ENCODE data around the gene DLK2.

DLK2 gene

DNA sequence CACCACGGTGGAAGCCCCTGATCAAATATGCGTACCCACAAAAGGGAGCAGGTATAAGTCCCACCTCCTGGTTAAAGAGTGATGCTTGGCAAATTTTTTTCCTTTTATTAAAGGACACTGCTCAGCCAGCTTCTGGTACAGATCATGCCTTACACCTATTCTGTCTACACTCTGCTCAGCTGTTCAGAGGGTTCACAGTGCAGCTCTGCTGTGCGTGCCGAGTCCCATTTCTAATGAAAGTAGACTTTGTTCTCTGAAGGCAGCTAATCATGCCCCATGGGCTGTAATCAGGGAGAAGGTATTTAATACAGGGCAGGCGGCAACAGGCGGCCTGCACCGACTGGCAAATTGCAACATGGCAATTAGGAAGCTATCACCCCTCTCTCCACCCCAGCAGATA is 38.5 kb upstream of the DLK2 start:
- peaks cover 9% of the 10 kb centered on the region for H3K36me3 ChIP-seq (ENCODE audit: control insufficient read depth, insufficient read depth, low read length)
- no peaks in the 10 kb centered on the region for H3K9me3 ChIP-seq (ENCODE audit: control insufficient read depth, low read length)
- H3K4me3 ChIP-seq (ENCODE audit: low read length): no peak overlapping the region
- H3K9ac ChIP-seq (ENCODE audit: low read length): no peak overlapping the region
- H3K27me3 ChIP-seq (ENCODE audit: control insufficient read depth, insufficient read depth, low read length): no peaks in the 10 kb centered on the region
- peaks cover 48% of the 10 kb centered on the region for H3K4me1 ChIP-seq (ENCODE audit: control insufficient read depth, insufficient read depth, low read length)

DNA sequence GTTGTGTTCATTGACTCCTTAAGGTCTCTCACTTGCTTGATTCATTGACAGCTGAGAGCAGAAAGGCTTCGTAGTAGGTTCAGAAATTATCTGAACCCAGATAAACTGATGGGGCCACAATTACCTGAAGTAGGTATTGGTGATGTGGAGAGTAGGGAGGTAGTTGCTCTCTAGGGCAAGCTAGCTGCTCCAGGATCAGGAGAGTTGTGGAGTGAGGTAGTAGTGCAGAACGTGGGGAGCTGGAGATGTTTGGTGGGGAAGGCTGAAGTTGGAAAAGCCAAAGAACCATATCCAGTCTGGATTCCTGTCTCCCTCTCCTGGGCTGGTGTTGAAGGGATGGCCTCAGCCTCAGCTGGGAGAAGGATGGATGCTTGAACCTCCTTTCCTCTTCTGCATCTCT is 37.9 kb upstream of the DLK2 start:
- Histone ChIP-seq H3K36me3 (ENCODE audit: control insufficient read depth, insufficient read depth, low read length) (peaks cover 9% of the 10 kb centered on the region), H3K27me3 (ENCODE audit: control insufficient read depth, insufficient read depth, low read length) (no peaks in the 10 kb centered on the region), H3K9ac (ENCODE audit: low read length) (no peak overlapping the region), H3K9me3 (ENCODE audit: control insufficient read depth, low read length) (no peaks in the 10 kb centered on the region), H3K4me1 (ENCODE audit: control insufficient read depth, insufficient read depth, low read length) (peaks cover 48% of the 10 kb centered on the region), H3K4me3 (ENCODE audit: low read length) (no peak overlapping the region)

DNA sequence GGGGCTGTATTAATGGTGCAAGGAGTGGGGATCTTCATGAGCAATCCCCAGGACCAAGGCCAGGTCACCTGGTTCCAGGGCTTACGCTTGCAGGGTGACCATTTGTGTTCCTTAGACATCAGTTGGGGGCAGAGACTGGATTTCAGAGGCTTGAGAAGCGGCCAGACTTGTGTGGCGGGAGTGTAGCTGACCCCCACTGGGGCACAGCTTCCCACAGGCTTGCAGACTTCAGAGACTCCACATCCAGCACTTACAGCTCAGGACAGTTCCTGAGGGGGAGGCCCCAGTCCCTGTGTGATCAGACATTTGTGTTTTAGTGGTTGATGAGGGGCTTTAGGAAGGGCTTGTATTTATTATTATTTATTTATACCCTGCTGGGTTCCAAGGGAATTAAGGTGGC is 37.3 kb upstream of the DLK2 start:
- Histone ChIP-seq H3K9me3 (ENCODE audit: control insufficient read depth, low read length) (no peaks in the 10 kb centered on the region), H3K4me3 (ENCODE audit: low read length) (no peak overlapping the region), H3K9ac (ENCODE audit: low read length) (no peak overlapping the region), H3K27me3 (ENCODE audit: control insufficient read depth, insufficient read depth, low read length) (no peaks in the 10 kb centered on the region), H3K36me3 (ENCODE audit: control insufficient read depth, insufficient read depth, low read length) (peaks cover 4% of the 10 kb centered on the region), H3K4me1 (ENCODE audit: control insufficient read depth, insufficient read depth, low read length) (peaks cover 48% of the 10 kb centered on the region)

DNA sequence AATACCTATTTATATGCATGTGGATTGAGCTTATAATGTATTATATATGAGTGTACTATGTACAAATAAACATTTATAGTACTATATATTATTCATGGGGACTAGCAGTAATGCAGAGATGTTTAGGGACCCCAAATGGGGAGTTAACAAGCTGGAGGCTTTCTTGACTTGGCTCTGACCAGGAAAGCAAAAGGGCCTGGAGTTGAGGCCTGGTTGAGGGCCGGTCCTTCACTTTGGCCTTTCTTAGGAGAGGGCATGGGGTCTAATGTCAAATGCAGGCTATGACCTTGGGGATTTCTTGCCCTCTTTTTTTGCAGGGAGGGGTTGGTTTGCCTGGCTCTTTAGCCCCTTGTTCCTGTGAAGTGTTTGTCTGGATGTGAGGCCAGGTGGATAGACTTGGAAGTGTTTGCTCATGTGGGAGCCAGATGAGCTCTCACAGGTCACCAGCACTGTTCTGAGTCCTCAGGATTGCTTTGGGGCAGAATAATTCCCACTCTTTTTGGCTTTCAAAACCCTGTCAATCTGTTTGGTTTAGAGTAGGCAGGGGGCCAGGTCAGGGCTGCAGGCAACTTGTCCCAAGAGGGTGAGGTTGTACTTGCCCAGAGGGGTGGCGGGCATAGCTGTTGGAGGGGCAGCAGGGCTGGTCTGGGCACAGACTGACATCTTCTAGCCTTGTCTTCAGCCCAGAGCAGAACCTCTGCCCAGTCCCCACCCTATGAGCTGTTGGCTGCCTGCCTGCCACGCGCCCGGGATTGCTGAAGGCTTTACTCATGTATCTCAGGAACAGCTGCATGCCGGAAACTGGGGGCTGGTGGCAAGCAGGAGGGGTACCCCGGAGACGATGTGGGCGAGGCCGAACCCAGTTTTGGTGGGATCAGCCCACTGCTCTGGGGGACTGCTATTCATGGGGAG is 36.7 kb upstream of the DLK2 start:
- Histone ChIP-seq H3K27me3 (ENCODE audit: control insufficient read depth, insufficient read depth, low read length) (no peaks in the 10 kb centered on the region), H3K36me3 (ENCODE audit: control insufficient read depth, insufficient read depth, low read length) (no peaks in the 10 kb centered on the region), H3K9me3 (ENCODE audit: control insufficient read depth, low read length) (no peaks in the 10 kb centered on the region), H3K4me1 (ENCODE audit: control insufficient read depth, insufficient read depth, low read length) (peaks cover 48% of the 10 kb centered on the region), H3K4me3 (ENCODE audit: low read length) (no peak overlapping the region), H3K9ac (ENCODE audit: low read length) (no peak overlapping the region)

DNA sequence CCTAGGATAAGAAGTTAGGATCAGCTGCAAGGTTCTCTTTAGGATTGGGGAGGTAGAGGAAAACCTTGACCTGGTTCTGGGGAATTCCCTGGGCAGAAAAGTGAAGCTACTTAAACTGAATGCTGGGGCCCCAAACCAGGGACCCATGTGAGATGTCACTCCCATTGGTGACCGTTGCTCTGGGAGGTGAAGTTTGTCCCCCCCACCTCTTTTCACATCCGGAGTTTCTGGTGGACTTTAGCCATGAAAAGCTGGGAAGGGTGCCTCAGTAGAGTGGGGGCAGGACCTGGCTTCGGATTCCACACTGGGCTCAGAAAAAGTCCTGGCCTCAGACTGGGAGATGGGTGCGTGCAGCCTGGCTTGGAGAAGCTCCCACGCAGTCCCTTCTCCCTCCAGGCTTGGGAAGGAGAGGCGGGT is 35.2 kb upstream of the DLK2 start:
- no peak overlapping the region for H3K9ac ChIP-seq (ENCODE audit: low read length)
- no peaks in the 10 kb centered on the region for H3K27me3 ChIP-seq (ENCODE audit: control insufficient read depth, insufficient read depth, low read length)
- no peaks in the 10 kb centered on the region for H3K36me3 ChIP-seq (ENCODE audit: control insufficient read depth, insufficient read depth, low read length)
- no peak overlapping the region for H3K4me3 ChIP-seq (ENCODE audit: low read length)
- peaks cover 38% of the 10 kb centered on the region for H3K4me1 ChIP-seq (ENCODE audit: control insufficient read depth, insufficient read depth, low read length)
- no peaks in the 10 kb centered on the region for H3K9me3 ChIP-seq (ENCODE audit: control insufficient read depth, low read length)

DNA sequence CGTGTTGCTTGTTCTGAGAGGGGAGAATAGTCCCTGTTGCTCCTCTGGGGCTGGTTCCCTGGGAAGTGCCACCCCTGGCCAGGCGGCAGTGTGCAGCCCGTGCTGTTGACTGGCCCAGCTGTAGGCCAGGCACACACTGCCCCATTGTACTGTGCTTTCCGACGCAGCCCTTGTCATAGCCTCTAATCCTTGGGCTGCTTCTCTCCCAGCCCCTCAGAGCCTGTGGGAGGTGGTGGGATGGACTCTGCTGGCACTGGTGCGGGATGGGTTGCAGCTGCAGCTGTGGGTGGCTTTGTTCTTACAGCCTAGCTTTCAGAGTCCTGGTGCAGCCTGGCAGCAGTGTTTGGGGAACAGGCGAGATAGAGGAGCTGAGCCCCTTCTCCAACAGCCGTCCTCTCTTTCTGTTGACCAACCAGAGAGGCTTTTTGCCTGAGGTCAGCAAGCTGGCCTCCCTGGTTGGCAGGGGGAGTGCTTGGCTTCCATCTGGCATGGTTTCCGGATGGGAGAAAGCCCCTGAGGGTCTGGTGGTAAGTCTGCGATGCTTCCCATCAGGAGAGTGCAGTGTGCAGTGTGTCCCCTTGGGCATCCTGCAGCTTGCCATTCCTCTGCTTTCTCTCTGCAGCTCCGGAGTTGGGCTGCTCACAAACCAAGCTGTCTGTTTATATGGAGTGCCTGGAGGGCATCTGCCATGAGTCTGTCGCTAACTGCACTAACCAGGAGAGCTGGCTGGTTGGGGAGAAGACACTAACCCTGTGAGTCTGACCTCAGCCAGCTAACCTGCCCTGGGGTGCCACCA is 34.1 kb upstream of the DLK2 start:
- Histone ChIP-seq H3K27me3 (ENCODE audit: control insufficient read depth, insufficient read depth, low read length) (no peaks in the 10 kb centered on the region), H3K4me1 (ENCODE audit: control insufficient read depth, insufficient read depth, low read length) (peaks cover 27% of the 10 kb centered on the region), H3K4me3 (ENCODE audit: low read length) (no peak overlapping the region), H3K36me3 (ENCODE audit: control insufficient read depth, insufficient read depth, low read length) (no peaks in the 10 kb centered on the region), H3K9ac (ENCODE audit: low read length) (no peak overlapping the region), H3K9me3 (ENCODE audit: control insufficient read depth, low read length) (no peaks in the 10 kb centered on the region)

DNA sequence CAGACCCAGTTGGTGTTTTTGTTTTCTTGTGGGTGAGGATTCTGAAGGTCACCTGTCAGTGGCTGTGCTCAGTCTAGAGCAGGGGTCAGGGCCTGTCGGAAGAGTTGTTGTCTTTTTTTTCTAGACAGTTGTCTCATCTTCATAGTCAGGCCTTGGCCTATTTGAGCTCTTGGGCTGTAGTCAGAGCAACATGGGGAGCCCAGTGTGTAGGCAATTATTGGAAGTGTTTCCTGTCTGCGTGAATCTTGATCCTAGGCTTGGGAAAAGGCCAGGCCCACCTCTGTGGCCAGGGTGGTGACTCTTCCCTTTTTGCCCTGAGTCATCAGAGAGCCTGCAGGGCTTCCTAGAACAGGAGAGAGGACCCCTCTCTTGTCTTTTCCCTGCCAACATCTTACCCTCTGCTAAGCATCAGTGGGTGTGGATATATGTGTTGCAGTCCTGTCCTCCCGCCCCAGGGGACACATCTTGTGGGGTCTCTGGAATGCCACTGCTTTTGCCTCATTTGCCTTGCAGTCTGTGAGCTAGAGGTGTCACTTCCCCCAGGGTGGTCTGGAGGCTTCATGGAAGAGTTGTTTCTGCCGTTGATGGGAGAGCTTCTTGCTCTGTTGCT is 33.4 kb upstream of the DLK2 start:
- no peaks in the 10 kb centered on the region for H3K27me3 ChIP-seq (ENCODE audit: control insufficient read depth, insufficient read depth, low read length)
- H3K36me3 ChIP-seq (ENCODE audit: control insufficient read depth, insufficient read depth, low read length): no peaks in the 10 kb centered on the region
- peaks cover 20% of the 10 kb centered on the region for H3K4me1 ChIP-seq (ENCODE audit: control insufficient read depth, insufficient read depth, low read length)
- no peaks in the 10 kb centered on the region for H3K9me3 ChIP-seq (ENCODE audit: control insufficient read depth, low read length)
- no peak overlapping the region for H3K9ac ChIP-seq (ENCODE audit: low read length)
- no peak overlapping the region for H3K4me3 ChIP-seq (ENCODE audit: low read length)

DNA sequence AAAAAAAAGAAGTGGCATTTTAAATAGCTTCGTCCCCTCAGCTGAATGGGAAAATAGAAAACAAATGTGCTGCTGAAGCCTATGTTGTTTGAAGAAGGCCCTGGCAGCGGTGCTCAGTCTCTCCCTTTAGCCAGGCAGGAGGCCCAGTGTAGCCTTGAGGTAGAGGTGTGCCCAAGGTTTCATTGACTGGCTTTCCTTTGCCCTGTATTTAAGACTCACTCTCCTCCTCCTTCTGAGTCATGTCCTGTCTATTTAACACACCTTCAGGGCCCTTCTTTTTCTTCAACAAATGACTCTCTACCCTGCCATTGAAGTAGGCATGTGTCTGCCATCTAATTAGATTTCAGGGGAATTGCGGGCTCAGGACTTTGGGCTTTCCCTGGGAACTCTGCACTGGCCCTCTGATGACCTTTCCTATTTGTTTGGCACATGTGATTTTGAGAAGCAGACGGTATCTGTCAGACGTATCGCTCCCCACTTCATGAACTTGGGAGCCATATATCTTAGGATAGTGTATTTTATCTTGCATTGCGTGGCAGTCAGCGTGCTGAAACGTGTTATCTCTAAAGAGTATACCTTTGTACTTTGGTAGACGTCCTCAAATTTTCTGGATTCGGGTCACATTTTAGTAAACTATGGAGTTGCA is 26.4 kb upstream of the DLK2 start:
- Histone ChIP-seq H3K4me1 (ENCODE audit: control insufficient read depth, insufficient read depth, low read length) (peaks cover 9% of the 10 kb centered on the region), H3K27me3 (ENCODE audit: control insufficient read depth, insufficient read depth, low read length) (no peaks in the 10 kb centered on the region), H3K9ac (ENCODE audit: low read length) (no peak overlapping the region), H3K36me3 (ENCODE audit: control insufficient read depth, insufficient read depth, low read length) (no peaks in the 10 kb centered on the region), H3K9me3 (ENCODE audit: control insufficient read depth, low read length) (no peaks in the 10 kb centered on the region), H3K4me3 (ENCODE audit: low read length) (no peak overlapping the region)

DNA sequence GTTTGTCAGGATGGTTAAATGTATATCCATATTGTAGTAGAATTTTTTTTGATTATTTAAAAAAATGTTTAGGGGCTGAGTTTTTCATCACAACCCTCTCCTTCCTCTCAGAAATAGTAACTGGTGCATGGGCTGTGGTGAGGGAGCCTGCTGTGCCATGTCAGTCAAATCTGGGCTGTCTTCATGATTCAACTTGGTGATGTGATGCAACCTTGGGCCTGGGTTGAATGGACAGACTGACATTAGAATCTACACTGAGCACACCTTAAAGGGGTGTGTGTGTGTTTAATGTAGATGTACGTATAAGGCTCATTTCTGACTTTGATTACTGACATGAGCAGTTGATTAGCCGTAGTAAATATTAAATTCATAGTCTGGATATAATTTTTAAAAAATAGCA is 25.7 kb upstream of the DLK2 start:
- H3K4me1 ChIP-seq (ENCODE audit: control insufficient read depth, insufficient read depth, low read length): peaks cover 9% of the 10 kb centered on the region
- H3K36me3 ChIP-seq (ENCODE audit: control insufficient read depth, insufficient read depth, low read length): no peaks in the 10 kb centered on the region
- H3K4me3 ChIP-seq (ENCODE audit: low read length): no peak overlapping the region
- no peak overlapping the region for H3K9ac ChIP-seq (ENCODE audit: low read length)
- H3K27me3 ChIP-seq (ENCODE audit: control insufficient read depth, insufficient read depth, low read length): no peaks in the 10 kb centered on the region
- H3K9me3 ChIP-seq (ENCODE audit: control insufficient read depth, low read length): no peaks in the 10 kb centered on the region

DNA sequence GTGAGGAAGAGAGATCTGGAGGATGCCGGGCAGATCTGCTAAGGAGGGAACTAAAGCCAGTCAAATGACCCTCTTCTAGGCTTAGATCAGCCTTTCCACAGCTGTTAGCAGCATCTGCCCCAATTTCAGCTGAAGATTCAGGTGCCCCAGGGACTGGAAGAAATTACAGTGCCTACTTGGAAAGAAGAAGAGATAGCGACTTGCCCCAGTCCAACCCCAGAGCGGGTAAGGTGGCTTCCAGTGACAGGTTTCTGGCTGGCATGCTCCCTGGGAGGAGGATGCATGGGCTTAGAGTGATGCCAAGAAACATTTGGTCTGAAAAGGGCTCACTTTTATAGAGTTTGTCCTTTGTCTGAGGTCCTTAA is 22.6 kb upstream of the DLK2 start:
- Histone ChIP-seq H3K36me3 (ENCODE audit: control insufficient read depth, insufficient read depth, low read length) (no peaks in the 10 kb centered on the region), H3K9ac (ENCODE audit: low read length) (peak overlapping the region; percentile 87), H3K4me3 (ENCODE audit: low read length) (peak overlapping the region; percentile 56), H3K27me3 (ENCODE audit: control insufficient read depth, insufficient read depth, low read length) (no peaks in the 10 kb centered on the region), H3K9me3 (ENCODE audit: control insufficient read depth, low read length) (no peaks in the 10 kb centered on the region), H3K4me1 (ENCODE audit: control insufficient read depth, insufficient read depth, low read length) (peaks cover 9% of the 10 kb centered on the region)

DNA sequence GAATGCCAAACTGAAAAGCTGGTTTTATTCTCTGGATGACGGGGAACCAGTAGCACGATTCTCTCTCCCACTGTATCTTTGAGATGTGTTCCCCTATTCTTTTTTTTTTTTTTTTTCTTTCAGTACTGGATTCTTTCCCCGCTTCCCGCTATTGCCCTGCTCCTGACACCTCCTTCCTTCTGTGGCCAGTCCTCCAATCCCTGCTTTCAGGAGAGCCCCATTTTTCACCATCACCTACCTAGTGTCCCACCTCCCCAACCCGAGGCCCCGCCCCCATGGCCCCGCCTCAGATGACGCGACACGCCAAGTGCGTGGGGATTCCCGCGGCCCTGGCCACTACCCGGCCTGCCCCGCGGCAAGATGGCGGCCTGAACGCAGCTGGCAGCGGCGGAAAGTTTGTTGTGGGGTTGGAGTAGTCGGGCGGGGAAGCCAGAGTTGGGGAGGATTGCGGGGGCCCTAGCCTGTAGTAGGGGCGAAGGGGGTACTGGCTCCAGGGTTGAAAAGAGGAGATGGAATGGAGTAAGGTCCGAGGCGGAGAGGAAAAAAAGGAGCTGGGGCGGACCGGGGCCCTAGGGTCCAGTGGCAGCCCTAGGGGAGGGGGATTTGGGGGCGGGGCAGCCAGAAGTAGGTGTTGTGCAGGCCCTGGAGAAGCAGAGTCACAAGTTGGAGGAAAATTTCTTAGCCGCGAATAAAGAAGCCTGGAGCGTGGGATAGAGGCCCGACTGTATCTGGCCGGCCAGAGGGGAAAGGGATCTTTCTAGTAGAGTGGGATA is 22.1 kb upstream of the DLK2 start, which contains the start of gene TJAP1:
Gene TJAP1 (plus strand): TSS at position 336 of the 773 bp plus-strand sequence. CDS start 21,432 bp downstream, outside the sequence.
- Histone ChIP-seq H3K36me3 (ENCODE audit: control insufficient read depth, insufficient read depth, low read length) (no peaks in the 10 kb centered on the region), H3K9ac (ENCODE audit: low read length) (peak within 1 kb of the TSS; percentile 87), H3K4me3 (ENCODE audit: low read length) (peak within 1 kb of the TSS; percentile 56), H3K4me1 (ENCODE audit: control insufficient read depth, insufficient read depth, low read length) (peaks cover 9% of the 10 kb centered on the region), H3K27me3 (ENCODE audit: control insufficient read depth, insufficient read depth, low read length) (no peaks in the 10 kb centered on the region), H3K9me3 (ENCODE audit: control insufficient read depth, low read length) (no peaks in the 10 kb centered on the region)
